Stimulated activated CD8-positive, alpha-beta memory T cell treated with anti-CD3 and anti-CD28 coated beads, Interleukin-12 subunit alpha, Interleukin-12 subunit beta, amount 100 ng/mL, for 1 hour (primary cell): Measurements from ENCODE around the gene COX4I1.
"Not testable (repeated sequence)": the region's sequence is repeated elsewhere in the genome, so short reads cannot be mapped to it uniquely, and the experiment has no call there.

Source experiments
- DNase-seq: peaks from one replicate; pipeline ENCODE4 v3.0.0-alpha.2; 2020; ENCODE audit warnings: low read depth

The COX4I1 gene

DNA sequence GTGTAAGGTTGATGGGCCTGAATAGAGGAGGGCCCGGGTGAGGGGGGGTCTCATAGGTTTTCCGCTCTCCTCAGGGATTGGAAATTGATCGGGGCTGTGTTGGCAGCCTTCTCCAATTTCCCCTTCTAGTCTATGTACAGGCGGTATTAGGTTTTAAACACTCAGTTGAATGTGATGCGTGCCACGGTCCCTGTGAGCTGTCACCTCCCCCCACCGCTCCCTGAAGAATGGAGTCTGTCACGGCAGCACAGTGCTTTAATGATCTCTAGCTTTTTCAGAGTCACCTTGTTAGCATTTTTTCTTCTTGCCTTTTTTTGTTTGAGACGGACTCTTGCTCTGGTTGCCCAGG, 800 bp downstream of the COX4I1 start:
- DNase-seq: no peak

- no peak for DNase-seq
Observed at GRCh38 chr16:85803570-85803969, 4.1 kb downstream of the COX4I1 start.

DNA sequence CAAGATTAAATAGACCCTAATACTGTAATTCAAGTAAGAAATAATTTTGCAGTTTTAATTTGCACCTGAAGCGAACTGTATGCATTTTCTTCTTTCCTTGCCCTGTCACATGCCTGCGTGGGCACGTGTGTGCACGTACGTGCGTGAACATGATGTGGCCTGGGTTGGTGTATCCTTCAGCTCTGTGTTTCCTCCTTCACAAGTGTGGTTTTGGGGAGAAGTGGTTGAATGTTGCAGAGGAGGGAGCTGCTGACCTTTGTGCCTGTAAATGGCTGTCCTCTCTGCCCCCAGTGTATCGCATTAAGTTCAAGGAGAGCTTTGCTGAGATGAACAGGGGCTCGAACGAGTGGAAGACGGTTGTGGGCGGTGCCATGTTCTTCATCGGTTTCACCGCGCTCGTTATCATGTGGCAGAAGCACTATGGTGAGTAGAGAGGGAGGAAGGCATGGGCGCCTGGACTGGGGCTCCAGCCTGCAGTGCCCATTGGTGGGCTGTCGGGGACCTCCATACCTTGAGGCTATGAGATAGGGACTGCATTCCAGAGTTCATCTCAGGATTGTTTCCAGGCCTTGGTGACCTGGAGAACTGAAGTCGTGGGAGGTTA, 6.0 kb downstream of the COX4I1 start:
- DNase-seq: no peak

- no peak for DNase-seq
Observed at GRCh38 chr16:85806539-85806938, 7.0 kb downstream of the COX4I1 start.

- DNase-seq: not testable (repeated sequence)
Observed at GRCh38 chr16:85807340-85807739, 7.8 kb downstream of the COX4I1 start.

GRCh38 chr16:85808104-85808503, 8.6 kb downstream of the COX4I1 start:
- DNase-seq: not testable (repeated sequence)

DNA sequence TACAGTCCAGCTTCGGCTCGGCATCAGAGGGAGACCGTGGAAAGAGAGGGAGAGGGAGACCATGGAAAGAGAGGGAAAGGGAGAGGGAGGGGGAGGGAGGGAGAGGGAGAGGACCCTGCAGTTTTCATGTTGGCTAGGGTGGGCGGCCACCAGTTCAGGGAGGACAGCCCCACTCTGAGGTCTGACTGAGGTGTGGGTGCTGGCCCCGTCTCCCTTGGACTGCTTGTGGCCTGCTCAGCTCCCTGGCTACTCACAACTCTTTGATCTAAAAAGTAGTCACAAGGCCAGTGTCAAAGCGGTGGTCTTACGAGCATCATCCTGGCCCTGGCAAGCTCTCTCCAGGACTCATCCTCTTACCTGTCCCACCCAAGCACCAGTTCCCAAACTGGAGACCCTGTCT, 9.4 kb downstream of the COX4I1 start:
- DNase-seq: no peak

- no peak for DNase-seq
Observed at GRCh38 chr16:85809645-85810044, 10.2 kb downstream of the COX4I1 start.

GRCh38 chr16:85810097-85810741, 10.7 kb downstream of the COX4I1 start:
- no peak for DNase-seq

DNA sequence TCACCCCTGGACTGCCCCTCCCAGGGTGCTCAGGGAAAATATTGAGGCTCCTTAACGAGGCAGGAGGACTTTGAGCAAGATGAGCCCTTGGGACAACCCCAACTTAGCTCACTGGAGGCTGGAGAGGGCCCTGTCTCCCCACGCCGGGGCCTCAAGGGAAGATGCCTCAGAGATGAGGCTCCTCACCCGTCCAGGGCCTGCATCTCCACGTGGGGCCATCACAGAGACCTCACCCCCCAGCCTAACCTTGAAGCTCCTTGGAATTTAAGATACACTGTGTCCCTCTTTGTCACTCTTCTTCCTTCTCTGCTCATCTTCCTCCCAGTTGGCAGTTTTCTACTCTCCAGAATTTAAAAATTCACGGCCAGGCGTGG, 11.2 kb downstream of the COX4I1 start:
- no peak for DNase-seq

- DNase-seq: no peak
Observed at GRCh38 chr16:85812031-85812807, 12.7 kb downstream of the COX4I1 start.

GRCh38 chr16:85812811-85813700, 13.6 kb downstream of the COX4I1 start:
- DNase-seq: no peak

GRCh38 chr16:85816159-85816558, 16.7 kb downstream of the COX4I1 start:
- DNase-seq: no peak

DNA sequence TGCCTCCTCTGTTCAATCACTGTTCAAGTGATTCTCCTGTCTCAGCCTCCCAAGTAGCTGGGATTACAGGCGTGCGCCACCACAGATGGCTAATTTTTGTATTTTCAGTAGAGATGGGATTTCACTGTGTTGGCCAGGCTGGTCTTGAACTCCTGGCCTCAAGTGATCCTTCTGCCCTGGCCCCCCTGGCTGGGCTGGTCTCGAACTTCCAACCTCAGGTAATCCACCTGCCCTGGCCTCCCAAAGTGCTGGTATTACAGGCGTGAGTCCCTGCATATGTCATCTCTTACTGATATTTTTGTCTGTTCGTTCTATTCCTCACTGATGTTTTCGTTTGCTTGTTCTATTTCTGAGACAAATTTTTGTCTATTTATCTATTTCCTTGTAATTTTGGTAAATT, 17.7 kb downstream of the COX4I1 start:
- not testable (repeated sequence) for DNase-seq

- peak; percentile 70 for DNase-seq
Observed at GRCh38 chr16:85819245-85819644, 19.8 kb downstream of the COX4I1 start.

- no peak for DNase-seq
Observed at GRCh38 chr16:85819771-85820170, 20.3 kb downstream of the COX4I1 start.

DNA sequence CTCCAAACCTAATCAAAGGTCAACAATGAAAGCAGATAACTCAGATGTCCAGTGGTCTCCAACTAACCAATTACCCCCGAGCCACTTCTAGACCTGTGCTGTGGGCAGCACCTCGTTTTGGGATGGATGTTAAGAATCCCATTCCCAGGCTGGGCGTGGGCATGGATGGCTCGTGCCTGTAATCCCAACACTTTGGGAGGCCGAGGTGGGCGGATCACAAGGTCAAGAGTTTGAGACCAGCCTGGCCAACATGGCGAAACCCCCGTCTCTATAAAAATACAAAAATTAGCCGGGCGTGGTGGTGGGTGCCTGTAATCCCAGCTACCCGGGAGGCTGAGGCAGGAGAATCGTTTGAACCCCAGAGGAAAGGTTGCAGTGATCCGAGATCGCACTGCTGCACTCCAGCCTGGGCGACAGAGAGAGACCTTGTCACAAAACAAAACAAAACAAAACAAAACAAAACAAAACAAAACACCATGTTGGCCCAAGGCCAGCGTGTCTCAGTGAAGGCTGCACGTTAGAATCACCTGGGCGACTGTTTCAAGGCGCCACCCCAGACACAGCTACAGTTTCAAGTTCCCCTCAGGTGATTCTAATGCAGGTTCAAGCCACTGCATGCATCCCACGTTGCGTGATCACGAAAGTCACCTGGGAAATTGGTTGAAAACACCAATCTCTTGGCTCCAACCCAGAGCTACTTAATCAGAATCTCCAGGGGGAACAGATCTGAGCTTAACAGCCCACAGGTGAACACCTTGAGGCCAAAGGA, 21.3 kb downstream of the COX4I1 start:
- DNase-seq: no peak

- DNase-seq: peak; percentile 64
Observed at GRCh38 chr16:85821390-85822135, 22.1 kb downstream of the COX4I1 start.

GRCh38 chr16:85822145-85822544, 22.6 kb downstream of the COX4I1 start:
- DNase-seq: no peak

DNA sequence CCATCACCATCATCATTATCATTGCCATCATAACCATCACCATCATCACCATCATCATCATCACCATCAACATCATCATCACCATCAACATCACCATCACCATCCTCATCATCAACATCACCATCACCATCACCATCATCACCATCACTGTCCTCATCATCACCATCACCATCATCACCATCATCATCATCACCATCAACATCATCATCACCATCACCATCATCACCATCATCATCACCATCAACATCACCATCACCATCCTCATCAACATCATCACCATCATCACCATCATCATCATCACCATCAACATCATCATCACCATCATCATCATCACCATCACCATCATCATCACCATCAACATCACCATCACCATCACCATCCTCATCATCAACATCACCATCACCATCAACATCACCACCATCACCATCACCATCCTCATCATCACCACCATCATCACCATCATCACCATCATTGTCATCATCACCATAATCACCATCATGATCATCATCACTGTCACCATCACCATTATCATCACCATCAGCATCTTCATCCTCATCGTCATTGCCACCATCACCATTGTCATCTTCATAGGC, 23.9 kb downstream of the COX4I1 start:
- DNase-seq: no peak
